SK-N-MC (cell line): Measurements from ENCODE around the gene UPK1A.
"Not testable (repeated sequence)": the region's sequence is repeated elsewhere in the genome, so short reads cannot be mapped to it uniquely, and the experiment has no call there.

Experiments
- DNase-seq: peaks from one replicate; pipeline ENCODE4 v3.0.0-alpha.2; 2011; ENCODE audit warnings: low read depth, low spot score
- H3K27ac ChIP-seq: fragments of 200-600 bp; sonication (generic); 2 replicates; pipeline ENCODE4 v1.5.1; 2016; ENCODE audit warnings: mixed run types
- H3K36me3 ChIP-seq: fragments of 200-600 bp; sonication (generic); 2 replicates; pipeline ENCODE4 v1.6.1; 2017; ENCODE audit warnings: antibody characterized with exemption, low read length, mixed read lengths; ENCODE audit not compliant: insufficient read depth
- H3K4me3 ChIP-seq: fragments of 200-600 bp; sonication (generic); 2 replicates; pipeline ENCODE4 v1.5.1; 2016
- H3K9ac ChIP-seq: fragments of 200-600 bp; sonication (generic); 2 replicates; pipeline ENCODE4 v1.8.0; 2017; ENCODE audit warnings: mixed run types, mixed read lengths; ENCODE audit not compliant: insufficient read length
- H3K9me3 ChIP-seq: fragments of 200-600 bp; sonication (generic); 2 replicates; pipeline ENCODE4 v1.6.1; 2017; ENCODE audit warnings: low read depth, mild to moderate bottlenecking, antibody characterized with exemption, low read length, moderate library complexity, mixed read lengths
- EZH2 ChIP-seq: fragments of 200-600 bp; sonication (generic); IDR thresholded peaks from one replicate; pipeline ENCODE4 v1.6.1; 2017; ENCODE audit warnings: antibody characterized with exemption
- FOXP2 ChIP-seq: optimal IDR thresholded peaks from 2 replicates; pipeline ENCODE3; 2011; ENCODE audit warnings: mild to moderate bottlenecking, moderate library complexity; ENCODE audit not compliant: insufficient read depth; ENCODE audit errors: extremely low read length, control extremely low read depth
- POLR2AphosphoS5 ChIP-seq: IDR thresholded peaks from 2 replicates; pipeline ENCODE4 v1.6.1; 2012; ENCODE audit warnings: mild to moderate bottlenecking, low read depth, low read length, borderline replicate concordance

UPK1A gene

DNA sequence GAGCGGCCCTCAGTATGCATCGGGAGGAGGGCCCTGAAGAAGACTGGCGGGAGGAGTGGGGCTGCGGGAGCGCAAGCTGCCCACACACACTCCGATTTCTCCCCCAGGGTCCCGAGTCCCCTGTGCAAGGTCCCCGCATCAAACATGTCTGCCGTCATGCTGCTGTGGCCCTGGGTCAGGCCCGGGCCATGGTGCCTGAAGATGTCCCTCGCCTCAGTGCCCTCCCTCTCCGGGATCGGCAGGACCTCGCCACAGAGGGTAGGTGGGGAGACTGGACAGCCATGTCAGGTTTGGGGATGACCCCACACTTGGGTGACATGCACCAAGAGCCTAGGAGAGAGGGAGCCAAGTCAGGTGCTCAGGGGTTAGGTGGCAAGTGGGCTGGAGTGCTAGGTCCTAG is 56.1 kb downstream of the UPK1A start:
- Histone ChIP-seq H3K4me3 (no peak overlapping the region), H3K36me3 (peaks cover 65% of the 10 kb centered on the region; the same call in 1 of the 2 replicates), H3K9ac (no peak overlapping the region), H3K27ac (no peak overlapping the region), H3K9me3 (no peaks in the 10 kb centered on the region)
- TF ChIP-seq FOXP2 (no peak), POLR2AphosphoS5 (no peak), EZH2 (no peak)
- no peak for DNase-seq

- Histone ChIP-seq H3K9ac (no peak overlapping the region), H3K36me3 (peaks cover 68% of the 10 kb centered on the region; the same call in 1 of the 2 replicates), H3K4me3 (no peak overlapping the region), H3K9me3 (no peaks in the 10 kb centered on the region), H3K27ac (no peak overlapping the region)
- DNase-seq: no peak
- TF ChIP-seq EZH2 (no peak), FOXP2 (no peak), POLR2AphosphoS5 (no peak)
Measured at GRCh38 chr19:35722897-35723296, 56.6 kb downstream of the UPK1A start.

GRCh38 chr19:35723671-35724070 is 57.4 kb downstream of the UPK1A start:
- H3K36me3 ChIP-seq: peaks cover 72% of the 10 kb centered on the region; the same call in 1 of the 2 replicates
- no peak for DNase-seq
- H3K9ac ChIP-seq: no peak overlapping the region
- TF ChIP-seq EZH2: no peak
- TF ChIP-seq POLR2AphosphoS5: no peak
- no peak for TF ChIP-seq FOXP2
- no peak overlapping the region for H3K4me3 ChIP-seq
- no peaks in the 10 kb centered on the region for H3K9me3 ChIP-seq
- H3K27ac ChIP-seq: no peak overlapping the region

DNA sequence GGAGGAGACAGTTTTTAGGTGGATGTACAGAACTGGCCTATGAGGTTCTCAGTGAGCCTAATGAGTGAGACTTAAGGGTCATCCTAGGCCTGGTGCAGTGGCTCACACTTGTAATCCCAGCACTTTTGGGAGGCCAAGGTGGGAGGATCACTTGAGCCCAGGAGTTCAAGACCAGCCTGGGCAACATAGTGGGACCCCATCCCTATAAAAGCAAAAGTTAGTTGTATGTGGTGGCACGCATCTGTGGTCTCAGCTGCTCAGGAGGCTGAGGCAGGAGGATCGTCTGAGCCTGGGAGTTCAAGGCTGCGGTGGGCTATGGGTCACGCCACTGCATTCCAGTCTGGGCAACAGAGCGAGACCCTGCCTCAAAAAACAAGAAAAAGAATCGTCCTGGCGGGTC is 57.8 kb downstream of the UPK1A start:
- DNase-seq, H3K9ac ChIP-seq, H3K4me3 ChIP-seq, H3K9me3 ChIP-seq, H3K27ac ChIP-seq: not testable (repeated sequence)
- peaks cover 76% of the 10 kb centered on the region; the same call in 1 of the 2 replicates for H3K36me3 ChIP-seq

GRCh38 chr19:35724560-35724959 is 58.2 kb downstream of the UPK1A start:
- no peak for DNase-seq
- H3K36me3 ChIP-seq: peaks cover 80% of the 10 kb centered on the region; the same call in 1 of the 2 replicates

GRCh38 chr19:35725216-35725861 is 59.0 kb downstream of the UPK1A start:
- Histone ChIP-seq H3K4me3 (no peak overlapping the region), H3K9me3 (no peaks in the 10 kb centered on the region), H3K9ac (no peak overlapping the region), H3K27ac (no peak overlapping the region), H3K36me3 (peaks cover 81% of the 10 kb centered on the region; the same call in 1 of the 2 replicates)
- no peak for DNase-seq
- no peak for TF ChIP-seq POLR2AphosphoS5

More at GRCh38 chr19:35724560-35724959, 58.2 kb downstream of the UPK1A start:
- no peak for TF ChIP-seq EZH2
- TF ChIP-seq FOXP2: no peak
- no peak for TF ChIP-seq POLR2AphosphoS5
- Histone ChIP-seq H3K9me3 (no peaks in the 10 kb centered on the region), H3K9ac (no peak overlapping the region), H3K27ac (no peak overlapping the region), H3K4me3 (no peak overlapping the region)

- Histone ChIP-seq H3K4me3 (no peak overlapping the region), H3K36me3 (peaks cover 84% of the 10 kb centered on the region; the same call in 1 of the 2 replicates), H3K9ac (no peak overlapping the region), H3K9me3 (no peaks in the 10 kb centered on the region), H3K27ac (no peak overlapping the region)
- no peak for DNase-seq
- no peak for TF ChIP-seq FOXP2
- TF ChIP-seq EZH2: no peak
- TF ChIP-seq POLR2AphosphoS5: no peak
Measured at GRCh38 chr19:35727053-35727955, 61.0 kb downstream of the UPK1A start.
